ENCODE data around the gene DOK1.

DOK1 gene

DNA sequence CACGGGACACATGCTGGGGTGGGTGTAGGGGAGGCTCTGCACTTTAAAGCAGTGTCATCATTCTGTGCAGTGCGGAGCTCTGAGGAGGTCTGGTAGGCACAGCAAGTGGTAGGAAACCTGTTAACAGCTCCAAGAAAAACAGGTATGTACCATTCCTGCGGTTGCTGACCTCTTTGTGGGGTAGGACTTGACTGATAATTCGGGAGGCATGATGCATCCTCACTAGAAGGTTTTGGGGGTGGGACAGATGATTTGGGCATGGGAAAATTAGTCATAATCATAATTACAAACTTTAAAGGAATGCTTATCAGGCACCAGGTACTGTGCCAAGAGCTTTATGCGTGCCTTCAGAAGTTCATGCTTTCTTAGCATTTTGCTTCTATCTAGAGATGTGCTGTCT, 9.7 kb downstream of the DOK1 start:
- peak overlapping the region; percentile 24 for H3K9ac ChIP-seq (ENCODE audit: low read depth, low read length)
- peaks cover 74% of the 10 kb centered on the region for H3K4me1 ChIP-seq (ENCODE audit: control insufficient read depth, insufficient read depth, low read length)
- no peak overlapping the region for H3K4me3 ChIP-seq (ENCODE audit: low read length)
- H3K9me3 ChIP-seq (replicated peaks; ENCODE audit: low read length): no peaks in the 10 kb centered on the region
- no peaks in the 10 kb centered on the region for H3K27me3 ChIP-seq (ENCODE audit: control insufficient read depth, insufficient read depth, low read length)
- no peaks in the 10 kb centered on the region for H3K36me3 ChIP-seq (ENCODE audit: insufficient read depth, low read length)
- peak overlapping the region; percentile 58 for H3K4me2 ChIP-seq (ENCODE audit: low read length)

DNA sequence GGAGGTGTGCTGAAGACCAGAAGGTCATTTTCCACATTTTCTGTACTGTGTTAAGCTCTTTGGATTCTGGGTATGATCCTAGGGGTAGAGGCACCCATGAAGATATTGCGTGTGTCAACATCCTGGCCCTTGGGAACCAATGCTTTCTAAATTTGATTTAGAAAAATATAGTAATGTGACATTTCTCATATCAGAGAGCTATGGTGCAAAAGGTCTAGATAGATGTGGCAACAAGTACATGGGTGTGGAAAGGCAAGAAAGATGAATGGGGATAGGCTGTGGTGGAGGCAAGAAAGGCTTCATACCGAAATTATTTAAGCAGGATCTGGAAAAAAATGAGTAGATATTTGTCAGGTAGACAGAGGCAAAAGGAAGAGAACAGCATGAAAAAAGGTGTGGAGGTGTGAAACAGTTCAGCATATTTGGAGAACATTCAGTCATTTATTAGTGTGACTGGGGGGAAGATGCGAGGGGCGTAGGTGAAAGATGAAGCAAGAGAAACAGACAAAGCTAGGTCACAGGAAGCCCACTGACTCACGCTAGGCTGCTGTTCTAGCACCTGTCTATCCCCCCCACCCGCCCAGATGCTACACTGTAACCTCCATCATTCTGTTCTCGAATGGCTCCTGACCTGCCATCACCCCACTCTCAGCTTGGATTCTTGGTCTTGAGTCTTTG, 11.7 kb downstream of the DOK1 start:
- Histone ChIP-seq H3K27me3 (ENCODE audit: control insufficient read depth, insufficient read depth, low read length) (no peaks in the 10 kb centered on the region), H3K4me1 (ENCODE audit: control insufficient read depth, insufficient read depth, low read length) (peaks cover 68% of the 10 kb centered on the region), H3K36me3 (ENCODE audit: insufficient read depth, low read length) (no peaks in the 10 kb centered on the region), H3K4me2 (ENCODE audit: low read length) (peak overlapping the region; percentile 3), H3K9me3 (replicated peaks; ENCODE audit: low read length) (no peaks in the 10 kb centered on the region), H3K4me3 (ENCODE audit: low read length) (no peak overlapping the region), H3K9ac (ENCODE audit: low read depth, low read length) (peak overlapping the region; percentile 1)

GRCh38 chr2:74566754-74567085, 12.2 kb downstream of the DOK1 start:
- no peaks in the 10 kb centered on the region for H3K27me3 ChIP-seq (ENCODE audit: control insufficient read depth, insufficient read depth, low read length)
- no peak overlapping the region for H3K9ac ChIP-seq (ENCODE audit: low read depth, low read length)
- no peaks in the 10 kb centered on the region for H3K9me3 ChIP-seq (replicated peaks; ENCODE audit: low read length)
- no peaks in the 10 kb centered on the region for H3K36me3 ChIP-seq (ENCODE audit: insufficient read depth, low read length)
- no peak overlapping the region for H3K4me3 ChIP-seq (ENCODE audit: low read length)
- peaks cover 68% of the 10 kb centered on the region for H3K4me1 ChIP-seq (ENCODE audit: control insufficient read depth, insufficient read depth, low read length)
- peak overlapping the region; percentile 3 for H3K4me2 ChIP-seq (ENCODE audit: low read length)

DNA sequence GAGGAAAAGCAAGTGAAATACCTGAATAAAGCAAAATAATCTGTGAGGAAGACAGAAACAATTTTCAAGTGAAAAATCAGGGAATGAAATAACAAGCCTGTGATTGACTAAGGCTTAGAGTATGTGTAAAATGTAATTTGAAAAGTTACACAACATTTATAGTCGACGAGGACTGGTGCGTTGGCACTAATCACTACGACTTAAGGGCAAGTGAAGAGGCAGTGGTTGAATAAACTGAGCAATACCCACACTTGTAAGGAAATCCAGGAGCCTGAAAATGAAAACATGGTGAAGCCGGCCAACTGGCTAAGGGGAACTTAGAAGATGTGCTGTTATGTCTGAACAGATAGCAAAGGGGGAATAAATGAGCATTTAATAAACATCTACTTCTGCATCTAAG, 13.4 kb downstream of the DOK1 start:
- Histone ChIP-seq H3K36me3 (ENCODE audit: insufficient read depth, low read length) (no peaks in the 10 kb centered on the region), H3K4me2 (ENCODE audit: low read length) (peak overlapping the region; percentile 72), H3K4me1 (ENCODE audit: control insufficient read depth, insufficient read depth, low read length) (peaks cover 58% of the 10 kb centered on the region), H3K27me3 (ENCODE audit: control insufficient read depth, insufficient read depth, low read length) (no peaks in the 10 kb centered on the region), H3K9me3 (replicated peaks; ENCODE audit: low read length) (no peaks in the 10 kb centered on the region), H3K9ac (ENCODE audit: low read depth, low read length) (peak overlapping the region; percentile 75), H3K4me3 (ENCODE audit: low read length) (peak overlapping the region; percentile 45)

GRCh38 chr2:74569686-74570085, 15.2 kb downstream of the DOK1 start:
- Histone ChIP-seq H3K4me1 (ENCODE audit: control insufficient read depth, insufficient read depth, low read length) (peaks cover 57% of the 10 kb centered on the region), H3K9ac (ENCODE audit: low read depth, low read length) (no peak overlapping the region), H3K9me3 (replicated peaks; ENCODE audit: low read length) (no peaks in the 10 kb centered on the region), H3K4me3 (ENCODE audit: low read length) (no peak overlapping the region), H3K4me2 (ENCODE audit: low read length) (no peak overlapping the region), H3K36me3 (ENCODE audit: insufficient read depth, low read length) (no peaks in the 10 kb centered on the region), H3K27me3 (ENCODE audit: control insufficient read depth, insufficient read depth, low read length) (no peaks in the 10 kb centered on the region)

GRCh38 chr2:74571058-74571457, 16.5 kb downstream of the DOK1 start:
- peaks cover 63% of the 10 kb centered on the region for H3K4me1 ChIP-seq (ENCODE audit: control insufficient read depth, insufficient read depth, low read length)
- H3K4me3 ChIP-seq (ENCODE audit: low read length): no peak overlapping the region
- no peaks in the 10 kb centered on the region for H3K27me3 ChIP-seq (ENCODE audit: control insufficient read depth, insufficient read depth, low read length)
- H3K9me3 ChIP-seq (replicated peaks; ENCODE audit: low read length): no peaks in the 10 kb centered on the region
- no peaks in the 10 kb centered on the region for H3K36me3 ChIP-seq (ENCODE audit: insufficient read depth, low read length)
- H3K4me2 ChIP-seq (ENCODE audit: low read length): no peak overlapping the region
- no peak overlapping the region for H3K9ac ChIP-seq (ENCODE audit: low read depth, low read length)

GRCh38 chr2:74572178-74572925, 17.8 kb downstream of the DOK1 start:
- Histone ChIP-seq H3K4me2 (ENCODE audit: low read length) (no peak overlapping the region), H3K4me3 (ENCODE audit: low read length) (no peak overlapping the region), H3K27me3 (ENCODE audit: control insufficient read depth, insufficient read depth, low read length) (no peaks in the 10 kb centered on the region), H3K9me3 (replicated peaks; ENCODE audit: low read length) (no peaks in the 10 kb centered on the region), H3K4me1 (ENCODE audit: control insufficient read depth, insufficient read depth, low read length) (peaks cover 65% of the 10 kb centered on the region), H3K36me3 (ENCODE audit: insufficient read depth, low read length) (no peaks in the 10 kb centered on the region), H3K9ac (ENCODE audit: low read depth, low read length) (no peak overlapping the region)

GRCh38 chr2:74573747-74574562, 19.4 kb downstream of the DOK1 start:
- H3K4me2 ChIP-seq (ENCODE audit: low read length): peak overlapping the region; percentile 74
- H3K4me3 ChIP-seq (ENCODE audit: low read length): peak overlapping the region; percentile 36
- H3K36me3 ChIP-seq (ENCODE audit: insufficient read depth, low read length): no peaks in the 10 kb centered on the region
- peaks cover 56% of the 10 kb centered on the region for H3K4me1 ChIP-seq (ENCODE audit: control insufficient read depth, insufficient read depth, low read length)
- H3K9ac ChIP-seq (ENCODE audit: low read depth, low read length): peak overlapping the region; percentile 61
- H3K9me3 ChIP-seq (replicated peaks; ENCODE audit: low read length): no peaks in the 10 kb centered on the region
- H3K27me3 ChIP-seq (ENCODE audit: control insufficient read depth, insufficient read depth, low read length): no peaks in the 10 kb centered on the region

DNA sequence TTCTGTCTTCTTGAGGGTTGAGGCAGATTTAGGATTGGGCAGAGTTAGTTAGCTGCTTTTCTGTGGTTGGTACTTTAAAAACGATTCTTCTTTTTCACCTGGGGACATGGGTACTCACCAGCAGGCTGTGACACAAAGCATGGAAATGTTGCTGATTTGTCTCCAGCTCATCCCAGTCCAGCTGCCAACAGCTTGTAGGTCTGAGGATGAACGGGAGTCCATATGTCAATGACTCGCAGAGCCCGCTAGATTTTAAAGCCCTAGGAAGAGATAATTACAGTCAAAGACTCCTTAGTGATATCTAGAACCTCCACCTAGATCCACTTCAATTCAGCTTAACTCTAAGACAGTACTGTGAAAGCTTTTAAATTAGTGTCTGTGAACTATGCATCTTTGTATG, 20.8 kb downstream of the DOK1 start:
- Histone ChIP-seq H3K27me3 (ENCODE audit: control insufficient read depth, insufficient read depth, low read length) (no peaks in the 10 kb centered on the region), H3K9me3 (replicated peaks; ENCODE audit: low read length) (no peaks in the 10 kb centered on the region), H3K4me1 (ENCODE audit: control insufficient read depth, insufficient read depth, low read length) (peaks cover 54% of the 10 kb centered on the region), H3K36me3 (ENCODE audit: insufficient read depth, low read length) (no peaks in the 10 kb centered on the region), H3K9ac (ENCODE audit: low read depth, low read length) (no peak overlapping the region), H3K4me3 (ENCODE audit: low read length) (no peak overlapping the region), H3K4me2 (ENCODE audit: low read length) (no peak overlapping the region)

DNA sequence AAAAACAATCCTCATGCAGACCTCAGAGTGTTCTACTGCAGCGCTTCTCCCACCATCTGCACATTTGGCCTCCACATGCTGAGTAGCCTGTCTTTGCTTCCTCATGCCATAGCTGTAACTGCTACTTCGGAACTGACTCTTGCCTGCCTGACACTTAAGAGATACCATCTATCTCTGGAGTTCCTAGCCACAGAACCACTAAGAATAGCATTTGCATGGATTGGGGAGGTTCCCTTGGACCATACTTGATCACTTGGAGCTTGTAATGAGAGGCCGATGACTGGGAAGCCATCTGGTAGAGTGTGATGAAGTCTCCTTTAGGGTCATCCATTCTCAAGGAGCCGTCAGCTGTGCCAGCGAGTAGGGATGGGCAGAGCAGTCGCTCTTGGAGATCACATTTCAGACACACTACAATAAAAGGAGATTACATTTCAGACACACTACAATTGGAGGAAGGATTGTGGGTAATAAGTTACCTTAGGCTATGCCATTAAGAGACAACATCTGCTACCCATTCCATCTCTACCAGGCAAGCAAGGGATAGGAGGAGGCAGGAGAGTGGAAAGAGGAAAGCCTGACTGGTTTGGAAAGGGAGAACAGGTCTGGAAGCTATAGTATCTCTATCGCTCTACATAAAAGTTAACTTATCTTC, 21.8 kb downstream of the DOK1 start:
- Histone ChIP-seq H3K36me3 (ENCODE audit: insufficient read depth, low read length) (no peaks in the 10 kb centered on the region), H3K4me1 (ENCODE audit: control insufficient read depth, insufficient read depth, low read length) (peaks cover 50% of the 10 kb centered on the region), H3K27me3 (ENCODE audit: control insufficient read depth, insufficient read depth, low read length) (no peaks in the 10 kb centered on the region), H3K9me3 (replicated peaks; ENCODE audit: low read length) (no peaks in the 10 kb centered on the region), H3K9ac (ENCODE audit: low read depth, low read length) (peak overlapping the region; percentile 17), H3K4me2 (ENCODE audit: low read length) (peak overlapping the region; percentile 6), H3K4me3 (ENCODE audit: low read length) (peak overlapping the region; percentile 9)

GRCh38 chr2:74576863-74577229, 22.3 kb downstream of the DOK1 start:
- peaks cover 50% of the 10 kb centered on the region for H3K4me1 ChIP-seq (ENCODE audit: control insufficient read depth, insufficient read depth, low read length)
- H3K27me3 ChIP-seq (ENCODE audit: control insufficient read depth, insufficient read depth, low read length): no peaks in the 10 kb centered on the region
- no peaks in the 10 kb centered on the region for H3K36me3 ChIP-seq (ENCODE audit: insufficient read depth, low read length)
- peak overlapping the region; percentile 12 for H3K4me2 ChIP-seq (ENCODE audit: low read length)
- H3K9me3 ChIP-seq (replicated peaks; ENCODE audit: low read length): no peaks in the 10 kb centered on the region
- H3K4me3 ChIP-seq (ENCODE audit: low read length): no peak overlapping the region
- peak overlapping the region; percentile 38 for H3K9ac ChIP-seq (ENCODE audit: low read depth, low read length)
